RWPE1 (cell line): ENCODE measurements around the gene C14orf180.

Experiments used
- CTCF ChIA-PET: fragments of 350-600 bp; sonication (Branson Sonifier 250); formaldehyde crosslinking; extraction: SDS; loops from one replicate; lab custom pipeline; 2021; lab: Yijun Ruan, JAX
- POLR2A ChIA-PET: fragments of 400-600 bp; formaldehyde crosslinking; extraction: SDS; loops from one replicate; lab custom pipeline; 2020; ENCODE audit warnings: antibody characterized with exemption; ENCODE audit not compliant: low non-redundant PET; lab: Yijun Ruan, JAX
- DNase-seq: peaks from one replicate; pipeline ENCODE4 v3.0.0; 2012; ENCODE audit warnings: low spot score
- H3K27ac ChIP-seq: fragments of 450-650 bp; 2 replicates; pipeline ENCODE4 v1.5.1; 2017
- TF ChIP-seq, protein P1 (sequence below): fragments of 450-650 bp; conservative IDR thresholded peaks from 2 replicates; pipeline ENCODE4 v1.5.1; 2017; ENCODE audit warnings: low read depth, mild to moderate bottlenecking

The C14orf180 gene

GRCh38 chr14:104611881-104612280 is 32.3 kb downstream of the C14orf180 start:
- no peak for DNase-seq
- H3K27ac ChIP-seq: no peak overlapping the region
- TF ChIP-seq, protein P1, sequence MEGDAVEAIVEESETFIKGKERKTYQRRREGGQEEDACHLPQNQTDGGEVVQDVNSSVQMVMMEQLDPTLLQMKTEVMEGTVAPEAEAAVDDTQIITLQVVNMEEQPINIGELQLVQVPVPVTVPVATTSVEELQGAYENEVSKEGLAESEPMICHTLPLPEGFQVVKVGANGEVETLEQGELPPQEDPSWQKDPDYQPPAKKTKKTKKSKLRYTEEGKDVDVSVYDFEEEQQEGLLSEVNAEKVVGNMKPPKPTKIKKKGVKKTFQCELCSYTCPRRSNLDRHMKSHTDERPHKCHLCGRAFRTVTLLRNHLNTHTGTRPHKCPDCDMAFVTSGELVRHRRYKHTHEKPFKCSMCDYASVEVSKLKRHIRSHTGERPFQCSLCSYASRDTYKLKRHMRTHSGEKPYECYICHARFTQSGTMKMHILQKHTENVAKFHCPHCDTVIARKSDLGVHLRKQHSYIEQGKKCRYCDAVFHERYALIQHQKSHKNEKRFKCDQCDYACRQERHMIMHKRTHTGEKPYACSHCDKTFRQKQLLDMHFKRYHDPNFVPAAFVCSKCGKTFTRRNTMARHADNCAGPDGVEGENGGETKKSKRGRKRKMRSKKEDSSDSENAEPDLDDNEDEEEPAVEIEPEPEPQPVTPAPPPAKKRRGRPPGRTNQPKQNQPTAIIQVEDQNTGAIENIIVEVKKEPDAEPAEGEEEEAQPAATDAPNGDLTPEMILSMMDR: no peak
- POLR2A ChIA-PET: interaction anchor here (0.6 kb wide), 1 partner anchor 578 kb away, joined by 7 read pairs; no protein-coding TSS in a partner anchor
- CTCF ChIA-PET: no interaction called here

DNA sequence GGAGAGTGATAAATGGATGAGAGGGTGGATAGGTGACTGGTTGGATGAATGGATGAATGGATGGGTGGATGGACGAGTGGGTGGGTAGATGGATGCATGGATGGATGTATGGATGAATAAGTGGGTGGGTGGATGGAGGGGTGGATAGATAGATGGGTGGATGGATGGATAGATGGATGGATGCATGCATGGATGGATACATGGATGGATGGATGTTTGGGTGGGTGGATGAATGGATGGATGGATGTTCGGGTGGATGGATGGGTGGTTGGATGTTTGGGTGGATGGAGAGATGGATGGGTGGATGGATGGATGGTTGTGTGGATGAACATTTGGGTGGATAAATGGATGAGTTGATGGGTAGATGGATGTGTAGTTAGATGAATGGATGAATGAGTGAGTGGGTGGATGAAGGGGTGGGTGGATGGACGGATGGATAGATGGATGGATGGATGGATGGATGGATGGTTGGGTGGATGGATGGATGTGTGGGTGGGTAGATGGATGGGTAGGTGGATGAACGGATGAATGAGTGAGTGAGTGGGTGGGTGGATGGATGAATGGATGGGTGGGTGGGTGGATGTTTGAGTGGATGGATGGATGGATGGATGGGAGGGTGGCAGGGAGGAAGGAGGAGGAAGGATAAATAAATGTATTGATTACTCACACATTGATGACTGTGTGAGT is 34.7 kb downstream of the C14orf180 start:
- DNase-seq: no peak
- POLR2A ChIA-PET: no interaction called here
- CTCF ChIA-PET: no interaction called here
- no peak overlapping the region for H3K27ac ChIP-seq
- TF ChIP-seq, protein P1: no peak

DNA sequence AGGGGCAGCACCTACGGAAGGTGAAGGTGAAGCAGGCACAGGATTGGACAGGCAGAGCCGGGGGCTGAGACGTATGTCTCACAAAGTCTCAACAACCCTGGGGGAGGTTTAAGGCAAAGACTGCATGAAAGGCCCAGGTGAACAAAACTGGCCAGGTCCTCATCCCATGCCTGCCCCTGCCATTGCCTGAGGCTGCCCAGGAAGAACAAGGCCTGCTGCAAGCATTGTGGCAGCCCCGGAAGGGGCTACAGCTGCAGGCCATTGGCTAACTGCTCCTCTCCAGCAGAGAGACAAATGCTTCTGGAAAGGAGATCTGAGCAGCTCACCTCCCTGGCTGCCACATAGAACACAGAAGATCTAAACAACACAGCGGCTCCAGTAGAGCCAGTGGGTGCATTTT is 45.4 kb downstream of the C14orf180 start:
- TF ChIP-seq, protein P1: no peak
- no peak for DNase-seq
- CTCF ChIA-PET: no interaction called here

GRCh38 chr14:104632781-104633180 is 53.2 kb downstream of the C14orf180 start:
- ChIA-PET CTCF (no interaction called here), POLR2A (no interaction called here)
- TF ChIP-seq, protein P1: no peak
- no peak for DNase-seq
- H3K27ac ChIP-seq: no peak overlapping the region

More for the DNA sequence above, 45.4 kb downstream of the C14orf180 start:
- no peak overlapping the region for H3K27ac ChIP-seq
- POLR2A ChIA-PET: no interaction called here

GRCh38 chr14:104633276-104634137 is 53.9 kb downstream of the C14orf180 start:
- DNase-seq: no peak
- H3K27ac ChIP-seq: no peak overlapping the region
- TF ChIP-seq, protein P1: no peak
- ChIA-PET CTCF (interaction anchor here (0.5 to 0.6 kb wide), 2 partner anchors 93 to 98 kb away, joined by 3 to 4 read pairs; no protein-coding TSS in a partner anchor), POLR2A (no interaction called here)

GRCh38 chr14:104634138-104634760 is 54.7 kb downstream of the C14orf180 start:
- DNase-seq: no peak
- ChIA-PET CTCF (interaction anchor here (0.5 kb wide), 1 partner anchor 97 kb away, joined by 3 read pairs; no protein-coding TSS in a partner anchor), POLR2A (no interaction called here)
- TF ChIP-seq, protein P1: no peak
- H3K27ac ChIP-seq: no peak overlapping the region
